Measurements from ENCODE around the gene BMPR1B.

The BMPR1B gene

GRCh38 chr4:94744850-94745249 lies 12.9 kb upstream of the BMPR1B start:
- TF ChIP-seq TAF1 (IDR thresholded peaks at IDR 0.05; ENCODE audit: borderline replicate concordance, insufficient read depth, low read length): no peak
- TF ChIP-seq POLR2AphosphoS5 (IDR thresholded peaks at IDR 0.05; ENCODE audit: low read depth, low read length): no peak
- TF ChIP-seq REST (IDR thresholded peaks at IDR 0.05; ENCODE audit: insufficient read depth in 1 of 2, low read depth in 2 of 2, low read length in 2 of 2): no peak
- TF ChIP-seq FOXP2 (optimal IDR thresholded peaks at IDR 0.05; ENCODE audit: borderline replicate concordance, extremely low read depth, extremely low read length, insufficient read depth): no peak
- TF ChIP-seq SIN3A (IDR thresholded peaks at IDR 0.05; ENCODE audit: borderline replicate concordance, insufficient read depth, low read length): no peak

DNA sequence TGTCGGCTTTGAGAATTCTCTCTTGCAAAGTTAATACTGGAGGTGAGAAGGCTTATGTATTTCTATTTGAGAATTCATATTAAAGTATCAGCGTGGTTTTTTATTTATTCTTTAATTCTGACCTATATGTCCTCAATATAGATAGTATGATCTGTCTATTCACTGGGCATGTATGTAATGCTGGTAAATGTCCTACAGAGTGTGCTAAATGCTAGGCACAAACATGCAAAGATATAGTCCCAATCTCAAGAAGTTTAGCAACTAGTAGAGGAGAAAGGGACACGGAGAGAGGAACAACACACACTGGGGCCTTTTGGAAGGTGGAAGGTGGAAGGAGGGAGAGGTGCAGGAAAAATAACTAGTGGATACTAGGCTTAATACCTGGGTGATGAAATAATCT lies 11.0 kb upstream of the BMPR1B start:
- TF ChIP-seq FOXP2 (optimal IDR thresholded peaks at IDR 0.05; ENCODE audit: borderline replicate concordance, extremely low read depth, extremely low read length, insufficient read depth): no peak
- TF ChIP-seq REST (IDR thresholded peaks at IDR 0.05; ENCODE audit: insufficient read depth in 1 of 2, low read depth in 2 of 2, low read length in 2 of 2): no peak
- TF ChIP-seq TAF1 (IDR thresholded peaks at IDR 0.05; ENCODE audit: borderline replicate concordance, insufficient read depth, low read length): no peak
- no peak for TF ChIP-seq POLR2AphosphoS5 (IDR thresholded peaks at IDR 0.05; ENCODE audit: low read depth, low read length)
- TF ChIP-seq SIN3A (IDR thresholded peaks at IDR 0.05; ENCODE audit: borderline replicate concordance, insufficient read depth, low read length): no peak

DNA sequence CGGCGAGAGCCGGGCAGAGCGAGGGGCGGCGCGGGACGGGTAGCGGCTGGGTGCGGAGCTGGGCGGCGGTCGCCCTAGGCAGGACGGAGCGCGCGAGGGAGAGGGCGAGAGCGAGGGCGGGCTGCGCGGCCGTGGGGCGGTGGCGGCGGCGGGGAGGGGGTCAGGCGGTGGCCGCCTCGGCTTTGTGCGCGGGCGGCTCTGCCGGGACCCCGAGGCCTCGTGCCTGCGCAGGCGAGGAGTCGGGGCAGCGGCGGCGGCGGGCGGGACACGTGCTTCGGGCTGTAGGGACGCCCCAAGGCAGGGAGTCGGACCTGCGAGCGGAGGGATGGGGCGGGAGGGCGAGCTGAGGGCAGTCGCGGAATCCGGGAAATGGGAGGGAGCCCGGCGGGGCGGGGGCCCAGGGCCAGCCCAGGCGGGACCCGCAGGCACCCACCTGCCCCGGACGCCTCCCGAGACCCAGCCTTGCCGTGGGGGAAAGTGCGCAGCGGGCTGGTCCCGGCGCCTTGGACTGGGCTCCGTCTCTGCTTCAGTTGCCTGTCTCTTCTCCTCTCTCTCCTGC lies 465 bp downstream of the BMPR1B start:
- TF ChIP-seq POLR2AphosphoS5 (IDR thresholded peaks at IDR 0.05; ENCODE audit: low read depth, low read length): 0 out of 2 replicates have a peak, but pooled peaks have one; percentile 34
- no peak for TF ChIP-seq REST (IDR thresholded peaks at IDR 0.05; ENCODE audit: insufficient read depth in 1 of 2, low read depth in 2 of 2, low read length in 2 of 2)
- no peak for TF ChIP-seq FOXP2 (optimal IDR thresholded peaks at IDR 0.05; ENCODE audit: borderline replicate concordance, extremely low read depth, extremely low read length, insufficient read depth)
- 0 out of 2 replicates have a peak, but pooled peaks have one; percentile 2 for TF ChIP-seq TAF1 (IDR thresholded peaks at IDR 0.05; ENCODE audit: borderline replicate concordance, insufficient read depth, low read length)

- TF ChIP-seq FOXP2 (optimal IDR thresholded peaks at IDR 0.05; ENCODE audit: borderline replicate concordance, extremely low read depth, extremely low read length, insufficient read depth): no peak
- no peak for TF ChIP-seq REST (IDR thresholded peaks at IDR 0.05; ENCODE audit: insufficient read depth in 1 of 2, low read depth in 2 of 2, low read length in 2 of 2)
- TF ChIP-seq POLR2AphosphoS5 (IDR thresholded peaks at IDR 0.05; ENCODE audit: low read depth, low read length): no peak
- TF ChIP-seq TAF1 (IDR thresholded peaks at IDR 0.05; ENCODE audit: borderline replicate concordance, insufficient read depth, low read length): no peak
- TF ChIP-seq SIN3A (IDR thresholded peaks at IDR 0.05; ENCODE audit: borderline replicate concordance, insufficient read depth, low read length): no peak
These were observed 1.1 kb downstream of the BMPR1B start for GRCh38 chr4:94758700-94759399.

All from PFSK-1 (cell line).